ENCODE results near the gene CREBBP. TPM values are rescaled to one million over a fixed set of nuclear protein-coding genes. Genes with fewer than 3 reads are reported as not detected.

CREBBP gene
- total and polyA plus RNA-seq, 2 donors (not counting 3 experiments of a cell fraction or from before 2014, with no cell fraction given): 13.8 to 72.7 TPM

DNA sequence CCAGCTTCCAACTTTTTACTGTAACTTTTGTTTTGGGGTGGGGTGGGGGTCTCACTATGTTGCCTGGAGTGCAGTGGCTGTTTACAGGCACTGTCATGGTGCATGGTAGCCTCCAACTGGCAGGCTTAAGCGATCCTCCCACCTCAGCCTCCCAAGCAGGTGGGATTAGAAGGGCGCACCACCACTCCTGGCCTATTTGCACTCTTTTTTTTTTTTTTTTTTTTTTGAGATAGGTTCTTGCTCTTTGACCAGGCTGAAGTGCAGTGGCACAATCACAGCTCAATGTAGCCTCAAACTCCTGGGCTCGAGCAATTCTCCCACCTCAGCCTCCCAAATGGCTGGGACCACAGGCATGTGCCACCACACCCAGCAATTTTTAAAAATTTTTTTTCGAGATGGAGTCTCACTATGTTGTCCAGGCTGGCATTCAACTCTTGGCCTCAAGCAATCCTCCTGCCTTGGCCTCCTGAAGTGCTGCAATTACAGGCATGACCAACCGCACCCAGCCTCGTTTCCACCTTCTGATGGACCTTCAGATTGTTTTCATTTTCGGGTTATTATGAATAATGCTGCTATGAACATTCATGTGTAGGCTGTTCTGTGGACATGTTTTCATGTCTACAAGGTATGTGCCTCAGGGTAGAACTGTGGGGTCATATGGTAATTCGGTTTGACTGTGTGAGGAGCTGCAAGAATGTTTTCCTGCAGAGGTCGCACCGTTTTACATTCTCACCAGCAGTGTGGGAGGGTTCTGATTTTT lies 174.1 kb downstream of the CREBBP start:
- no peaks in the 10 kb centered on the region for H3K4me1 ChIP-seq (ENCODE audit: control insufficient read depth, extremely low read depth, insufficient read depth, low read length)
- H3K4me2 ChIP-seq (ENCODE audit: insufficient read depth, low read length): no peak overlapping the region
- no peak overlapping the region for H2AFZ ChIP-seq (ENCODE audit: low read depth, low read length)
- no peaks in the 10 kb centered on the region for H3K36me3 ChIP-seq (ENCODE audit: control insufficient read depth in 2 of 2, extremely low read depth in 1 of 2, insufficient read depth in 2 of 2, low read length in 2 of 2)
- DNase-seq (ENCODE audit: low read depth, low spot score): no peak
- intact Hi-C loops (cut with micrococcal nuclease) (no loop called here), dilution Hi-C loops (cut with MboI; ENCODE audit: extremely low pct_ligation_motif_present, low sequenced_read_pairs) (no loop called here)
- no peaks in the 10 kb centered on the region for H3K27me3 ChIP-seq (ENCODE audit: control insufficient read depth in 2 of 2, insufficient read depth in 2 of 2, low read length in 2 of 2)
- H3K9me1 ChIP-seq (replicated peaks; ENCODE audit: control insufficient read depth, extremely low read depth, insufficient read depth, low read length): no peaks in the 10 kb centered on the region
- ChIA-PET POLR2A (no interaction called here), CTCF (no interaction called here)
- no peaks in the 10 kb centered on the region for H4K20me1 ChIP-seq (replicated peaks; ENCODE audit: control insufficient read depth, extremely low read depth, insufficient read depth, low read length)
- H3K4me3 ChIP-seq (replicated peaks in 1 of 3; ENCODE audit: insufficient read depth in 1 of 3, low read depth in 1 of 3, low read length in 3 of 3): no peak overlapping the region
- H3K9ac ChIP-seq (replicated peaks; ENCODE audit: extremely low read depth, insufficient read depth, low read length): no peak overlapping the region
- H3K79me2 ChIP-seq (ENCODE audit: control insufficient read depth, insufficient read depth, low read length): peaks cover 34% of the 10 kb centered on the region
- H3K9me3 ChIP-seq (replicated peaks; ENCODE audit: control insufficient read depth, insufficient read depth, low read length): no peaks in the 10 kb centered on the region
- no peak for FAIRE-seq
- no TSS peak for BruUV-seq (replicated peaks)
- TF ChIP-seq FOS (IDR thresholded peaks at IDR 0.05; ENCODE audit: borderline replicate concordance, insufficient read depth, low read length) (no peak), POLR2A (IDR thresholded peaks at IDR 0.05; ENCODE audit: low read depth, low read length) (no peak), MYC (IDR thresholded peaks at IDR 0.05; ENCODE audit: low read depth, low read length) (no peak), GATA2 (IDR thresholded peaks at IDR 0.05; ENCODE audit: insufficient read depth, insufficient read length, low read depth, low read length) (no peak)
- H3K27ac ChIP-seq (ENCODE audit: insufficient read depth, low read depth, low read length): no peak overlapping the region

DNA sequence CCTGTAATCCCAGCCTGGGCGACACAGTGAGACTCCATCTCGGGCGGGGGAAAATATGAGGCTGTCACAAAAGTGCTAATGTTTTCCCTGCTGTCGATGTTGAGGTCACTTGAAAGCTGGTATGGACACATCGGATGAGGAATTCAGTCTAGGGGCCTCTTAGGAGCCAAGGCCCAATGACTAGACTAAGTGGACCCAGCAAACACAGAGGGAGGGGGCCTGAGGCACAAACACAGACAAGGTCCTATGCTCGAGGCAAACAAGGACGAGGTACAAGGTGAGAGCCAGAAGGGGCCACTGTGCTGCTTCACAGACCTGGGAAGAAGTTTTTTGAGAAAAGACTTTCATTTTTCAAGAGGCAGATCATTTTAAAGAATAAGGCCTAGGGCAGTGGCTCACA lies 178.4 kb downstream of the CREBBP start:
- FAIRE-seq (no peak), DNase-seq (ENCODE audit: low read depth, low spot score) (no peak)
- H3K79me2 ChIP-seq (ENCODE audit: control insufficient read depth, insufficient read depth, low read length): peaks cover 10% of the 10 kb centered on the region
- CTCF ChIA-PET: interaction anchor here (1.3 to 4.2 kb wide), 2 partner anchors 11 kb away, joined by 3 to 24 read pairs; no protein-coding TSS in a partner anchor
- no peak overlapping the region for H3K9ac ChIP-seq (replicated peaks; ENCODE audit: extremely low read depth, insufficient read depth, low read length)
- BruUV-seq (replicated peaks): no TSS peak
- H3K4me2 ChIP-seq (ENCODE audit: insufficient read depth, low read length): no peak overlapping the region
- no peak overlapping the region for H3K27ac ChIP-seq (ENCODE audit: insufficient read depth, low read depth, low read length)
- H2AFZ ChIP-seq (ENCODE audit: low read depth, low read length): no peak overlapping the region
- POLR2A ChIA-PET: no interaction called here
- TF ChIP-seq MAX (IDR thresholded peaks at IDR 0.05; ENCODE audit: insufficient read depth, insufficient read length) (no peak), EZH2 (IDR thresholded peaks at IDR 0.05; ENCODE audit: borderline replicate concordance, low read depth, low read length, severe bottlenecking) (no peak), GATA2 (IDR thresholded peaks at IDR 0.05; ENCODE audit: insufficient read depth, insufficient read length, low read depth, low read length) (no peak), FOS (IDR thresholded peaks at IDR 0.05; ENCODE audit: borderline replicate concordance, insufficient read depth, low read length) (no peak), JUN (IDR thresholded peaks at IDR 0.05; ENCODE audit: borderline replicate concordance, insufficient read depth, insufficient read length, low read depth) (no peak), POLR2AphosphoS5 (IDR thresholded peaks at IDR 0.05; ENCODE audit: insufficient read depth, low read depth, low read length) (no peak)
- TF ChIP-seq, protein P1, sequence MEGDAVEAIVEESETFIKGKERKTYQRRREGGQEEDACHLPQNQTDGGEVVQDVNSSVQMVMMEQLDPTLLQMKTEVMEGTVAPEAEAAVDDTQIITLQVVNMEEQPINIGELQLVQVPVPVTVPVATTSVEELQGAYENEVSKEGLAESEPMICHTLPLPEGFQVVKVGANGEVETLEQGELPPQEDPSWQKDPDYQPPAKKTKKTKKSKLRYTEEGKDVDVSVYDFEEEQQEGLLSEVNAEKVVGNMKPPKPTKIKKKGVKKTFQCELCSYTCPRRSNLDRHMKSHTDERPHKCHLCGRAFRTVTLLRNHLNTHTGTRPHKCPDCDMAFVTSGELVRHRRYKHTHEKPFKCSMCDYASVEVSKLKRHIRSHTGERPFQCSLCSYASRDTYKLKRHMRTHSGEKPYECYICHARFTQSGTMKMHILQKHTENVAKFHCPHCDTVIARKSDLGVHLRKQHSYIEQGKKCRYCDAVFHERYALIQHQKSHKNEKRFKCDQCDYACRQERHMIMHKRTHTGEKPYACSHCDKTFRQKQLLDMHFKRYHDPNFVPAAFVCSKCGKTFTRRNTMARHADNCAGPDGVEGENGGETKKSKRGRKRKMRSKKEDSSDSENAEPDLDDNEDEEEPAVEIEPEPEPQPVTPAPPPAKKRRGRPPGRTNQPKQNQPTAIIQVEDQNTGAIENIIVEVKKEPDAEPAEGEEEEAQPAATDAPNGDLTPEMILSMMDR (IDR thresholded peaks at IDR 0.05; ENCODE audit: extremely low read depth in 1 of 2, insufficient read depth in 1 of 2, low read depth in 1 of 2, low read length in 2 of 2): no peak
- H3K36me3 ChIP-seq (ENCODE audit: control insufficient read depth in 2 of 2, extremely low read depth in 1 of 2, insufficient read depth in 2 of 2, low read length in 2 of 2): no peaks in the 10 kb centered on the region
- dilution Hi-C loops (cut with MboI; ENCODE audit: extremely low pct_ligation_motif_present, low sequenced_read_pairs): no loop called here
- no peaks in the 10 kb centered on the region for H4K20me1 ChIP-seq (replicated peaks; ENCODE audit: control insufficient read depth, extremely low read depth, insufficient read depth, low read length)
- H3K9me1 ChIP-seq (replicated peaks; ENCODE audit: control insufficient read depth, extremely low read depth, insufficient read depth, low read length): no peaks in the 10 kb centered on the region
- H3K27me3 ChIP-seq (ENCODE audit: control insufficient read depth in 2 of 2, insufficient read depth in 2 of 2, low read length in 2 of 2): no peaks in the 10 kb centered on the region
- H3K4me1 ChIP-seq (ENCODE audit: control insufficient read depth, extremely low read depth, insufficient read depth, low read length): no peaks in the 10 kb centered on the region
- no peak overlapping the region for H3K4me3 ChIP-seq (replicated peaks in 1 of 3; ENCODE audit: insufficient read depth in 1 of 3, low read depth in 1 of 3, low read length in 3 of 3)
- H3K9me3 ChIP-seq (replicated peaks; ENCODE audit: control insufficient read depth, insufficient read depth, low read length): no peaks in the 10 kb centered on the region
- intact Hi-C loops (cut with micrococcal nuclease): no loop called here

All from endothelial cell of umbilical vein (primary cell).